ENCODE data around the gene SLC25A40. TPM values are rescaled to one million over a fixed set of nuclear protein-coding genes. Genes with fewer than 3 reads are reported as not detected.
A peak's percentile ranks its signal among the peaks of the same experiment; 100 is the strongest.

SLC25A40 gene
- polyA plus RNA-seq, 1 of the 3 experiments (the other 2 are of a cell fraction) = 5.5 TPM

- POLR2A ChIA-PET = no interaction called here
- H3K27ac ChIP-seq (ENCODE audit: low read depth in 2 of 2, low read length in 1 of 2) = peak overlapping the region in 1 of 2 experiments; percentile 30; a peak in 2 of 4 replicates
Measured at GRCh38 chr7:87850836-87851593, 25.1 kb downstream of the SLC25A40 start.

More at GRCh38 chr7:87850836-87851593, 25.1 kb downstream of the SLC25A40 start:
- Histone ChIP-seq H3K9me3 (no peaks in the 10 kb centered on the region), H3K4me3 (ENCODE audit: low read depth in 2 of 2, low read length in 1 of 2) (no peak overlapping the region), H3K4me1 (ENCODE audit: control insufficient read depth in 1 of 2, insufficient read depth in 2 of 2, low read depth in 1 of 2, low read length in 1 of 2) (no peaks in the 10 kb centered on the region), H3K9me2 (peaks cover 4% of the 10 kb centered on the region; the same call in 1 of the 2 replicates), H3K27me3 (ENCODE audit: insufficient read depth) (no peaks in the 10 kb centered on the region), H4K20me1 (ENCODE audit: insufficient read depth) (no peaks in the 10 kb centered on the region), H3K36me3 (replicated peaks in 1 of 2; ENCODE audit: control insufficient read depth in 1 of 2, insufficient read depth in 2 of 2, low read length in 1 of 2) (peaks cover 36 to 52% of the 10 kb centered on the region in 2 experiments), H2AFZ (ENCODE audit: low read depth) (peak overlapping the region; percentile 9; the same call in 1 of the 2 replicates), H3K79me2 (ENCODE audit: insufficient read depth) (no peaks in the 10 kb centered on the region), H3F3A (replicated peaks; ENCODE audit: insufficient read depth) (peaks cover 10% of the 10 kb centered on the region), H3K4me2 (no peak overlapping the region), H3K9ac (no peak overlapping the region)
- 73% methylated on average over 1 of the region's 1 CpG for WGBS (ENCODE audit: low lambda C conversion rate)
- CTCF ChIA-PET = interaction anchor here (1.3 kb wide), 1 partner anchor 539 kb away, joined by 3 read pairs; no protein-coding TSS in a partner anchor
- no peak for DNase-seq
- TF ChIP-seq, protein P1, sequence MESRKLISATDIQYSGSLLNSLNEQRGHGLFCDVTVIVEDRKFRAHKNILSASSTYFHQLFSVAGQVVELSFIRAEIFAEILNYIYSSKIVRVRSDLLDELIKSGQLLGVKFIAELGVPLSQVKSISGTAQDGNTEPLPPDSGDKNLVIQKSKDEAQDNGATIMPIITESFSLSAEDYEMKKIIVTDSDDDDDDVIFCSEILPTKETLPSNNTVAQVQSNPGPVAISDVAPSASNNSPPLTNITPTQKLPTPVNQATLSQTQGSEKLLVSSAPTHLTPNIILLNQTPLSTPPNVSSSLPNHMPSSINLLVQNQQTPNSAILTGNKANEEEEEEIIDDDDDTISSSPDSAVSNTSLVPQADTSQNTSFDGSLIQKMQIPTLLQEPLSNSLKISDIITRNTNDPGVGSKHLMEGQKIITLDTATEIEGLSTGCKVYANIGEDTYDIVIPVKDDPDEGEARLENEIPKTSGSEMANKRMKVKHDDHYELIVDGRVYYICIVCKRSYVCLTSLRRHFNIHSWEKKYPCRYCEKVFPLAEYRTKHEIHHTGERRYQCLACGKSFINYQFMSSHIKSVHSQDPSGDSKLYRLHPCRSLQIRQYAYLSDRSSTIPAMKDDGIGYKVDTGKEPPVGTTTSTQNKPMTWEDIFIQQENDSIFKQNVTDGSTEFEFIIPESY (IDR thresholded peaks at IDR 0.05; ENCODE audit: borderline replicate concordance, low read depth) = no peak
- no peak for TF ChIP-seq RFX5 (IDR thresholded peaks at IDR 0.05; ENCODE audit: low read length)
- TF ChIP-seq REST (IDR thresholded peaks at IDR 0.05; ENCODE audit: low read depth, low read length) = no peak
- no peak for TF ChIP-seq RAD21 (IDR thresholded peaks at IDR 0.05; ENCODE audit: low read length)
- TF ChIP-seq, protein P2, sequence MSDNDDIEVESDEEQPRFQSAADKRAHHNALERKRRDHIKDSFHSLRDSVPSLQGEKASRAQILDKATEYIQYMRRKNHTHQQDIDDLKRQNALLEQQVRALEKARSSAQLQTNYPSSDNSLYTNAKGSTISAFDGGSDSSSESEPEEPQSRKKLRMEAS (IDR thresholded peaks at IDR 0.05; ENCODE audit: low read depth) = no peak
- no peak for TF ChIP-seq ELF1 (IDR thresholded peaks at IDR 0.05)
- no peak for TF ChIP-seq NRF1 (IDR thresholded peaks at IDR 0.05; ENCODE audit: low read depth, low read length)
- TF ChIP-seq SMC3 (IDR thresholded peaks at IDR 0.05; ENCODE audit: low read depth, low read length) = no peak
- TF ChIP-seq JUND (IDR thresholded peaks at IDR 0.05) = no peak
- no peak for TF ChIP-seq EP300 (IDR thresholded peaks at IDR 0.05; ENCODE audit: borderline replicate concordance in 1 of 2, low read depth in 1 of 2, low read length in 1 of 2)
- no peak for TF ChIP-seq NFIC (IDR thresholded peaks at IDR 0.05; ENCODE audit: borderline replicate concordance)
- no peak for TF ChIP-seq CTCF (IDR thresholded peaks at IDR 0.05)
- TF ChIP-seq FOXM1 (IDR thresholded peaks at IDR 0.05; ENCODE audit: low read depth) = no peak

Data from SK-N-SH (cell line).